ENCODE data around the gene ZC3H6. TPM values are rescaled to one million over a fixed set of nuclear protein-coding genes. Genes with fewer than 3 reads are reported as not detected.

The ZC3H6 gene
- total RNA-seq, 4 donors from 2014 or later, result 5.0 to 19.8 (median 7.3) TPM

DNA sequence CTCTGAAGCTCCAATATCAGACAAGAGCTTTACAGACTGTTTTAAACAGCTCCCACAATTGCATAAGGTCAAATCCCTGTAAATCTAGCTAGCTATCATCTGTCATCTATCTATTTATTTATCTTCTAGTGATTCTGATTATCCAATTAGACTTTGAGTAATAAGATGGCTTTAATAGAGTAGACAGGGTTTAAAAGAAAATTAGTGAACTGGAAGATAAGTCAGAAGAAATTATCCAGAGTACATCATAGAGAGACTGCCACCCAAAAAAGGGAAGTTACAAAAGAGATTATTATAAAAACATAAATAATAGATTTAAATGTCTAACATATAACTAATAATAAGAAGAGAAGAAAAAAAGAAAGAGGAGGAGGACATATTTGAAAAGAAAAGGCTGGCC lies 12.5 kb upstream of the ZC3H6 start:
- no peak for DNase-seq
- H3K4me3 ChIP-seq, result no peak overlapping the region
- no peak overlapping the region for H3K27ac ChIP-seq
- no peaks in the 10 kb centered on the region for H3K9me3 ChIP-seq
- H3K4me1 ChIP-seq, result peaks cover 0 to 6% (median 2%) of the 10 kb centered on the region in 4 donors
- no peaks in the 10 kb centered on the region for H3K36me3 ChIP-seq
- TF ChIP-seq, protein P1, sequence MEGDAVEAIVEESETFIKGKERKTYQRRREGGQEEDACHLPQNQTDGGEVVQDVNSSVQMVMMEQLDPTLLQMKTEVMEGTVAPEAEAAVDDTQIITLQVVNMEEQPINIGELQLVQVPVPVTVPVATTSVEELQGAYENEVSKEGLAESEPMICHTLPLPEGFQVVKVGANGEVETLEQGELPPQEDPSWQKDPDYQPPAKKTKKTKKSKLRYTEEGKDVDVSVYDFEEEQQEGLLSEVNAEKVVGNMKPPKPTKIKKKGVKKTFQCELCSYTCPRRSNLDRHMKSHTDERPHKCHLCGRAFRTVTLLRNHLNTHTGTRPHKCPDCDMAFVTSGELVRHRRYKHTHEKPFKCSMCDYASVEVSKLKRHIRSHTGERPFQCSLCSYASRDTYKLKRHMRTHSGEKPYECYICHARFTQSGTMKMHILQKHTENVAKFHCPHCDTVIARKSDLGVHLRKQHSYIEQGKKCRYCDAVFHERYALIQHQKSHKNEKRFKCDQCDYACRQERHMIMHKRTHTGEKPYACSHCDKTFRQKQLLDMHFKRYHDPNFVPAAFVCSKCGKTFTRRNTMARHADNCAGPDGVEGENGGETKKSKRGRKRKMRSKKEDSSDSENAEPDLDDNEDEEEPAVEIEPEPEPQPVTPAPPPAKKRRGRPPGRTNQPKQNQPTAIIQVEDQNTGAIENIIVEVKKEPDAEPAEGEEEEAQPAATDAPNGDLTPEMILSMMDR (IDR thresholded peaks at IDR 0.05), result no peak
- no peak for TF ChIP-seq POLR2A (IDR thresholded peaks at IDR 0.05)
- H3K27me3 ChIP-seq, result no peaks in the 10 kb centered on the region

- Histone ChIP-seq H3K9me3 (no peaks in the 10 kb centered on the region), H3K4me1 (no peaks in the 10 kb centered on the region), H3K27ac (no peak overlapping the region), H3K36me3 (no peaks in the 10 kb centered on the region), H3K4me3 (no peak overlapping the region), H3K27me3 (no peaks in the 10 kb centered on the region)
- DNase-seq, result no peak
- TF ChIP-seq, protein P1 (IDR thresholded peaks at IDR 0.05), result no peak
- TF ChIP-seq POLR2A (IDR thresholded peaks at IDR 0.05), result no peak
These were observed 6.8 kb upstream of the ZC3H6 start for GRCh38 chr2:112268547-112268946.

- Histone ChIP-seq H3K27ac (no peak overlapping the region), H3K4me1 (peaks cover 0 to 10% (median 4%) of the 10 kb centered on the region in 4 donors), H3K36me3 (no peaks in the 10 kb centered on the region), H3K4me3 (no peak overlapping the region), H3K27me3 (no peaks in the 10 kb centered on the region), H3K9me3 (no peaks in the 10 kb centered on the region)
- no peak for DNase-seq
- no peak for TF ChIP-seq POLR2A (IDR thresholded peaks at IDR 0.05)
- TF ChIP-seq, protein P1 (IDR thresholded peaks at IDR 0.05), result no peak
These were observed 2.7 kb upstream of the ZC3H6 start for GRCh38 chr2:112272669-112273068.

DNA sequence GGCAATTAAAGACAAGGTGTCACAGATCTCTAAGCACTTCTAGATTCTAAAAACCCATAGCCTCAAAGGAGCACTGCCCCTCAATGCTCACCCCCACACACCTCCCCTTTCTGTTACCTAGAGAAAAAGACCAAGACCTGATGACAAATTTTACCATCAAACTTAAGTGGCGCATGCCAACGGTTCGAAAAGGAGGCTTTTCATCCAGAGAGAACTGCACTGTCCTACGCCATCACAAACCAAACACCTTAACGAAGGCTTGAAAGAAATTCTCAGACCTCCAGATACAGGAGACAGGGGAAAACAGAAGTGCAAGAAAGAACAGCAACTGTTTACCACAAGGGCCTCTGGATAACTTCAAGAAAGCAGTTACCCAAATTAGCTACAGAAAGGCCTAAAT lies 2.0 kb upstream of the ZC3H6 start:
- Histone ChIP-seq H3K4me1 (peaks cover 0 to 10% (median 4%) of the 10 kb centered on the region in 4 donors), H3K4me3 (no peak overlapping the region), H3K27ac (no peak overlapping the region), H3K36me3 (no peaks in the 10 kb centered on the region), H3K27me3 (no peaks in the 10 kb centered on the region), H3K9me3 (no peaks in the 10 kb centered on the region)
- no peak for DNase-seq
- TF ChIP-seq, protein P1 (IDR thresholded peaks at IDR 0.05), result no peak
- TF ChIP-seq POLR2A (IDR thresholded peaks at IDR 0.05), result no peak

- Histone ChIP-seq H3K4me1 (peaks cover 0 to 10% (median 4%) of the 10 kb centered on the region in 4 donors), H3K4me3 (peak overlapping the region; percentile 63 to 100 (median 80)), H3K9me3 (no peaks in the 10 kb centered on the region), H3K27me3 (no peaks in the 10 kb centered on the region), H3K27ac (peak overlapping the region; percentile 95 to 100 (median 97)), H3K36me3 (no peaks in the 10 kb centered on the region)
- DNase-seq, result peak; percentile 72 to 92 (median 86)
- TF ChIP-seq, protein P1 (IDR thresholded peaks at IDR 0.05), result no peak
- peak; percentile 41 to 55 for TF ChIP-seq POLR2A (IDR thresholded peaks at IDR 0.05)
These were observed 733 bp downstream of the ZC3H6 start for GRCh38 chr2:112275887-112276773.
